Measurements from ENCODE around the gene BTG1. TPM values are rescaled to one million over a fixed set of nuclear protein-coding genes. Genes with fewer than 3 reads are reported as not detected.

The BTG1 gene
- total and polyA plus RNA-seq, 2 of the 4 experiments (the other 2 are of a cell fraction), result 3.8 to 33.5 TPM

GRCh38 chr12:92186038-92186470 lies 40.4 kb upstream of the BTG1 start:
- in situ Hi-C loops (cut with MboI; ENCODE audit: low sequenced_read_pairs) (no loop called here), dilution Hi-C loops (cut with HindIII; ENCODE audit: low sequenced_read_pairs, unreplicated experiment) (no loop called here), intact Hi-C loops (cut with micrococcal nuclease) (no loop called here)
- no peak overlapping the region for H3K9ac ChIP-seq (ENCODE audit: low read depth, low read length)
- H2AK5ac ChIP-seq (ENCODE audit: low read depth, low read length), result no peak overlapping the region
- peaks cover 3% of the 10 kb centered on the region for H3K9me3 ChIP-seq (ENCODE audit: control insufficient read depth, insufficient read depth, low read length)
- no TSS peak for BruUV-seq (replicated peaks)
- H2BK5ac ChIP-seq (ENCODE audit: low read depth, low read length, poor library complexity, severe bottlenecking), result no peak overlapping the region
- ChIA-PET POLR2A (ENCODE audit: unreplicated experiment) (no interaction called here), CTCF (no interaction called here)
- H3K14ac ChIP-seq (replicated peaks; ENCODE audit: low read depth, low read length), result no peak overlapping the region
- no peak overlapping the region for H4K8ac ChIP-seq (ENCODE audit: low read depth in 2 of 2, low read length in 2 of 2)
- H3K4me2 ChIP-seq (ENCODE audit: low read depth, low read length), result no peak overlapping the region
- no peaks in the 10 kb centered on the region for H3K9me1 ChIP-seq (ENCODE audit: insufficient read depth, low read length)
- H3K4ac ChIP-seq (ENCODE audit: low read depth, low read length), result no peak overlapping the region
- no peak overlapping the region for H2BK15ac ChIP-seq (ENCODE audit: low read depth, low read length)
- no peak for ATAC-seq (ENCODE audit: low read depth)
- no peak overlapping the region for H3K27ac ChIP-seq (ENCODE audit: insufficient read depth, low read length)
- no peak overlapping the region for H3K18ac ChIP-seq (ENCODE audit: low read depth, low read length)
- TF ChIP-seq NFE2L2 (IDR thresholded peaks at IDR 0.05; ENCODE audit: low read depth, low read length), result no peak
- TF ChIP-seq RFX5 (IDR thresholded peaks at IDR 0.05; ENCODE audit: low read depth, low read length), result no peak
- H4K20me1 ChIP-seq (ENCODE audit: insufficient read depth, low read length), result no peaks in the 10 kb centered on the region
- no peak overlapping the region for H2AFZ ChIP-seq (replicated peaks; ENCODE audit: low read length, poor library complexity)
- H4K91ac ChIP-seq (ENCODE audit: insufficient read depth, low read depth, low read length), result no peak overlapping the region
- H2BK120ac ChIP-seq (ENCODE audit: low read depth, low read length), result no peak overlapping the region
- no peak overlapping the region for H2BK20ac ChIP-seq (ENCODE audit: low read depth, low read length)
- no peak overlapping the region for H3K4me3 ChIP-seq (ENCODE audit: insufficient read depth, low read depth, low read length)
- H3K56ac ChIP-seq (ENCODE audit: extremely low read depth, insufficient read depth, low read length), result no peak overlapping the region
- no peaks in the 10 kb centered on the region; the same call in 1 of the 2 replicates for H3K27me3 ChIP-seq (ENCODE audit: control insufficient read depth, insufficient read depth, low read length)
- H3K79me1 ChIP-seq (ENCODE audit: low read depth in 1 of 2, low read length in 2 of 2), result no peaks in the 10 kb centered on the region
- no peak overlapping the region for H2AK9ac ChIP-seq (replicated peaks; ENCODE audit: low read depth, low read length, poor library complexity)
- no peak overlapping the region for H4K5ac ChIP-seq (ENCODE audit: low read depth, low read length)
- no peak for DNase-seq
- H3K23ac ChIP-seq (ENCODE audit: low read depth, low read length), result no peak overlapping the region
- H3K36me3 ChIP-seq (ENCODE audit: control insufficient read depth, insufficient read depth, low read length), result no peaks in the 10 kb centered on the region
- no CpG with 5 or more reads among the region's 2 CpGs for WGBS, 2 experiments (ENCODE audit: extremely low coverage in 2 of 2, insufficient read length in 1 of 2)
- H3K4me1 ChIP-seq (ENCODE audit: control insufficient read depth, insufficient read depth, low read length), result no peaks in the 10 kb centered on the region
